Body of pancreas (tissue), 4 donors: ENCODE measurements around the gene KREMEN1. TPM values are rescaled to one million over a fixed set of nuclear protein-coding genes. Genes with fewer than 3 reads are reported as not detected.
"Not testable (repeated sequence)": the region's sequence is repeated elsewhere in the genome, so short reads cannot be mapped to it uniquely, and the experiment has no call there.

Experiments used
- ATAC-seq: fragments of 150-250 bp; one replicate; pipeline ENCODE4 v1.9.1; 2016
- DNase-seq, 4 donors: peaks; one replicate each; pipeline ENCODE4 v3.0.0-alpha.2; 2019
- H3K27ac ChIP-seq, 4 donors: fragments of 200-600 bp; sonication (generic); 1 replicate in 3 of 4; 2 replicates in 1 of 4; pipeline versions ENCODE4 v1.5.1 to v1.6.1; 2016 to 2019; ENCODE audit warnings: mild to moderate bottlenecking in 1 of 4, mixed read lengths in 1 of 4, moderate library complexity in 1 of 4
- H3K27me3 ChIP-seq, 2 donors: fragments of 200-600 bp; sonication (generic); one replicate each; pipeline ENCODE4 v1.6.0; 2016; ENCODE audit warnings: mild to moderate bottlenecking in 1 of 2
- H3K36me3 ChIP-seq, 2 donors: fragments of 200-600 bp; sonication (generic); replicated peaks in 1 of 2; 2 replicates each; pipeline ENCODE4 v1.5.1; 2016; ENCODE audit warnings: low read depth in 2 of 2; ENCODE audit not compliant: insufficient read depth in 1 of 2
- H3K4me1 ChIP-seq: fragments of 200-600 bp; sonication (generic); one replicate; pipeline ENCODE4 v1.6.0; 2016
- H3K4me3 ChIP-seq, 2 donors: fragments of 200-600 bp; sonication (generic); 1 replicate in 1 of 2; 2 replicates in 1 of 2; pipeline ENCODE4 v1.5.1; 2016 to 2019
- H3K9me3 ChIP-seq, 3 donors: fragments of 200-600 bp; sonication (generic); 1 replicate in 2 of 3; 2 replicates in 1 of 3; pipeline ENCODE4 v1.5.1; 2016
- CTCF ChIP-seq, 7 experiments: fragments of 450-650 bp in 4 of 7; fragments of 200-600 bp in 3 of 7; sonication (generic) in 3 of 7; IDR thresholded peaks; one replicate each; pipeline ENCODE4 v1.5.1; 2016 to 2019; ENCODE audit warnings: antibody characterized with exemption in 7 of 7
- POLR2A ChIP-seq, 3 donors: fragments of 450-650 bp; IDR thresholded peaks; one replicate each; pipeline ENCODE4 v1.6.1; 2016; ENCODE audit warnings: antibody characterized with exemption in 3 of 3, mild to moderate bottlenecking in 2 of 3
- WGBS, 2 donors: methylation state at CpG; one replicate each; pipeline ENCODE4 v1.1.5; 2017; 5-methylcytosine and 5-hydroxymethylcytosine counted together
- intact Hi-C: fragments of 100-400 bp; cut with DNase I; formaldehyde crosslinking; loops from one replicate; pipeline ENCODE4 v1.15.1; 2023
- total RNA-seq, 2 donors: library from RNA; depleted of rRNA; stranded (reverse); fragments of >200 nt; gene quantifications; one replicate each; pipeline ENCODE4 v1.1.0, GENCODE V29; 2016

Gene KREMEN1
- total RNA-seq, 2 donors from 2014 or later: 6.6 to 7.3 TPM

GRCh38 chr22:29080106-29080975 is 7.5 kb downstream of the KREMEN1 start:
- 92 to 95% methylated on average over 7 of the region's 7 CpGs for WGBS, 2 donors
- TF ChIP-seq CTCF (IDR thresholded peaks at IDR 0.05) (no peak), POLR2A (IDR thresholded peaks at IDR 0.05) (no peak)
- DNase-seq: peak in 1 of 4 donors; percentile 17
- intact Hi-C loops: no loop called here
- Histone ChIP-seq H3K27ac (no peak overlapping the region), H3K27me3 (no peaks in the 10 kb centered on the region), H3K4me1 (peaks cover 5% of the 10 kb centered on the region), H3K4me3 (no peak overlapping the region), H3K9me3 (no peaks in the 10 kb centered on the region), H3K36me3 (no peaks in the 10 kb centered on the region)
- ATAC-seq: no peak

GRCh38 chr22:29081517-29082236 is 8.8 kb downstream of the KREMEN1 start:
- Histone ChIP-seq H3K27me3 (no peaks in the 10 kb centered on the region), H3K27ac (peak overlapping the region in 1 of 4 donors; percentile 65), H3K4me1 (peaks cover 5% of the 10 kb centered on the region), H3K36me3 (no peaks in the 10 kb centered on the region), H3K4me3 (no peak overlapping the region), H3K9me3 (no peaks in the 10 kb centered on the region)
- intact Hi-C loops: no loop called here
- ATAC-seq (no peak), DNase-seq (peak in 2 of 4 donors; percentile 40)
- WGBS, 2 donors: 36 to 62% methylated on average over 3 of the region's 3 CpGs
- TF ChIP-seq POLR2A (IDR thresholded peaks at IDR 0.05) (no peak), CTCF (IDR thresholded peaks at IDR 0.05) (no peak)

- no peak for ATAC-seq
- TF ChIP-seq POLR2A (IDR thresholded peaks at IDR 0.05): no peak
- TF ChIP-seq CTCF (IDR thresholded peaks at IDR 0.05): no peak
- no peaks in the 10 kb centered on the region for H3K9me3 ChIP-seq
- WGBS, 2 donors: 83 to 91% methylated on average over 7 of the region's 7 CpGs
- peaks cover 5% of the 10 kb centered on the region for H3K4me1 ChIP-seq
- no peak for DNase-seq
- no peaks in the 10 kb centered on the region for H3K27me3 ChIP-seq
- H3K36me3 ChIP-seq: no peaks in the 10 kb centered on the region
- intact Hi-C loops: no loop called here
- no peak overlapping the region for H3K4me3 ChIP-seq
- H3K27ac ChIP-seq: peak overlapping the region in 1 of 4 donors; percentile 65
Observed at GRCh38 chr22:29082826-29083545, 10.2 kb downstream of the KREMEN1 start.

GRCh38 chr22:29083576-29083932 is 10.7 kb downstream of the KREMEN1 start:
- H3K4me1 ChIP-seq, H3K27ac ChIP-seq, DNase-seq, H3K36me3 ChIP-seq, H3K27me3 ChIP-seq, ATAC-seq, H3K4me3 ChIP-seq, H3K9me3 ChIP-seq, intact Hi-C loops: not testable (repeated sequence)
- 87 to 94% methylated on average over 7 of the region's 7 CpGs for WGBS, 2 donors
